CMK (cell line): ENCODE measurements around the gene CYP39A1.

ENCODE experiments used
- DNase-seq: peaks from one replicate; pipeline ENCODE4 v3.0.0-alpha.2; 2010; ENCODE audit warnings: low read depth

CYP39A1 gene

GRCh38 chr6:46511320-46511719 lies 141.3 kb downstream of the CYP39A1 start:
- no peak for DNase-seq

GRCh38 chr6:46510651-46511050 lies 142.0 kb downstream of the CYP39A1 start:
- no peak for DNase-seq

DNA sequence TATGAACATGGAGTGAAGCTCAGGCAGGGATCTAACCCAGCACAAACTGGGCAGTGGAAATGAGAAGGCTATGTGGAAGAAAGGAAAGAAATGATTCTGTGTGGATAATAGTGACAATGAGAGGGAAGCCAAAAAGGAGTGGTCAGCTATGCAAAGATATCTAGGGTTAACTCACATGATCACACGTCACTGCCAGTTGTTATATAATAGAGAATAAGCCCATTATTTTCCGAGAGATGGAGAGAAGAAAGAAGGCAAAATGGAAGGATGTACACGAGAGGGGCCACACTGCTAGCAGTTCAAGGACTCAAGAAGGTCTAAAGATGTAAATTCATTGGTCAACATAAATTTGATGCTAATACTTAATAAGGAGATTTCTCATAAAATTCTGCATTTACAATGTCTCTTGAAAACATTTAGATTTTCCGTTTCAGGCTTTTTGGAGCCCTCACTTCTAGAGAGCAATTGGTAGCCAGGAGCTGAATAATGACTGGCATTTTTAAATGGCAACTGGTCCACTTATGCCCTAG lies 142.6 kb downstream of the CYP39A1 start:
- no peak for DNase-seq

DNA sequence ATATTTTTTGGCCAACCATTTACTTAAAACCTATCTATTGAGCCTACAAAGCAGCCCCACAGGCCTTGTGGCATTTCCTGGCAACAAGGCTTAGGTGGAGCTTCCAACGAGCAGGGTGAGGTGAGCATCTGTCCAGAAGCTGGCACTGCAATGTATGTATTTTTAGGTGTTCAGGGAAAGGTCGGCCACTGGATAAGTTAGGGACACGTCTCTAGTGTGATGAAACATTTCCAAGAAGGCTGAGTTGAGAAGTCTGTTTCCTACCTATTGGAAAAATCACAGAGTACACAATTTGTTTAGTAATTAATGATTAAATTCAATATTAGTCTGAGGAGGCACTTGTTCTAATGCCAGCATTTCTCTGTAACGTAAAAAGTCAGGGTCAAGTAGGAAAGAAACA lies 143.6 kb downstream of the CYP39A1 start:
- no peak for DNase-seq

DNA sequence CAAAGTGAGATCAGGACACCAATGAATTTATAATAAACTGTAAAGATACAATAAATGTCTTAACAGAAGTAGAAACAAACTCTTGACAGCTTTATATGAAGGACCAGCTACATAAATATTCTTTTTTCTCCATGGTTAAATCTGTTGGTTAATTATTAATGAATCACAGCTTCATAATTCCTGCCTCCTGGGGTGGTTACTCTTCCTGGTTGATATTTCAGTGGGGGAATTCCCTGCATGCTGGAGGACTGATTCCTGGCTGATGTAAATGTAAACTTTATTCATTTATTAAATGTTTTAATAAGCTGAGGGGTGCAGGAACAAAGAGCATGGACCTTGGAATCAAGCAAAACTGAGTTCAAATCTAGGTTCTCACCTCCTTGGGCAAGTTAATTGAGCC lies 145.2 kb downstream of the CYP39A1 start:
- DNase-seq, result no peak

- no peak for DNase-seq
Observed at GRCh38 chr6:46505693-46506512, 146.7 kb downstream of the CYP39A1 start.

DNA sequence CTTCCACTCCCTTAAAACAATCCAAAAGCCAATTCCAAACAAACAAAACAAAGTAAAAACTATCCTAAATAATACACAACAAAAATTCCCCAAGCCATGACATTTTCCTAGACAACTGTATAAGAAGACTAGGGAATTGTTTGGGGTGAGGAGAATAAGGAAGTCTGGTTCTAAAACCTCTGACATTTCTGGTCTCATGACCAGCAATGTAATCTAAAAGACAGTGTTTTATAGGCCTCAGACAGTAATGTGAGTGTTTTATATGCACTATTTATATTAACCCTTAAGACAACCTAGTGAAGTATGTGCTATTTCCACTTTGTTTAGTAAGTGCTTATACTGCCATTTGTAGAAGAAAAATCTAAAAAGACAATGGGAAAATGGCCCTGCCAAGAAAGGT lies 148.4 kb downstream of the CYP39A1 start:
- no peak for DNase-seq

- DNase-seq, result no peak
Observed at GRCh38 chr6:46502486-46503119, 150.0 kb downstream of the CYP39A1 start.

DNA sequence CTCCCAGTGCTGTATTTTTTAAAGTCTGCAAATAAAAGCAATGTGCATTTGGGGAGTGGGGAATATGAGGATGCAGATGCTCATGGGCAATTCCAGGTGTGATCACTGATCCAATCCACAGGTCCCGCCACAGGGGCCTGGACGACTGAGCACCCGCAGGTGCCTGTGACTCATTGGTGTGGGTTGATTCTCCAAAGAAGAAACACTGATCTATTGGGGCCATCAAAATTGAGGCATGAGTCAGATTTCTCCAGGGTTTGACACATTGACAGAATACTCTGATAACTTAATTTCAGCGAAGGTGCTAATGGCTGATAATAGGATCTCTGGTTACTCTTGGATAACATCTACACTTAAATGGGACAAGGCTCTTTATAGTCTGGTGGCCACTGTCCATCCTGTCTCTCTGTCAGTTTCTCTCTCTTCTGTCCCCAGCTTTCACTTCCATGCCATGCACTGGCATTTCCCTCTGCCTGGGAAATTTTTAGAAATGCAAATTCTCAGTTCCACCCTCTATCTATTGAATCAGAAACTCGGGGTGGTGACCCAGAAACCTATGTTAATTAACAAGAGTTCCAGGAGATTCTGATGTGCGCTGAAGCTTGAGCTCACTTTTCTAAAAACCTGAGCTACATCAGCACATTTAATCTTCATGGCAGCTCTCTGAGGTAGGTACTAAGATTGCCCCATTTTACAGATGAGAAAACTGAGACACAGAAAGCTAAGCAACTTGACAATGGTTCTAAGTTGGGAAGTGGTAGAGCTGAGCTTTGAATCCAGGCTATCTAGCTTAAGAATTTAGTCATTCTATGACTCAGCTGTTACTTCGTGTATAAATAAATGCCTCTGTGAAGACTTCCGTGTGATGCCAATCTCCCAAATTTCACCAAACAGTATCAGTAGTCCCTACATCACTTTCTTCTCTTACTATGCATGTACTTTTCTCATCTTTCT lies 151.2 kb downstream of the CYP39A1 start:
- no peak for DNase-seq

GRCh38 chr6:46500382-46500781 lies 152.2 kb downstream of the CYP39A1 start:
- DNase-seq, result no peak
